ENCODE data around the gene NUCB1. TPM values are rescaled to one million over a fixed set of nuclear protein-coding genes. Genes with fewer than 3 reads are reported as not detected.
"Not testable (repeated sequence)": the region's sequence is repeated elsewhere in the genome, so short reads cannot be mapped to it uniquely, and the experiment has no call there.

Gene NUCB1
- total RNA-seq, 4 donors from 2014 or later: 267 to 424 (median 371) TPM

- no peak overlapping the region for H3K4me3 ChIP-seq (replicated peaks in 1 of 3)
- no peaks in the 10 kb centered on the region for H3K27me3 ChIP-seq
- intact Hi-C loops (cut with DNase I): no loop called here
- H3K4me1 ChIP-seq: peaks cover 34 to 50% of the 10 kb centered on the region in 2 donors
- no peak overlapping the region for H3K27ac ChIP-seq
- no peaks in the 10 kb centered on the region for H3K9me3 ChIP-seq
- peaks cover 8 to 15% of the 10 kb centered on the region in 2 donors for H3K36me3 ChIP-seq
- no peak for DNase-seq
- 90 to 94% methylated on average over 9 of the region's 9 CpGs for WGBS, 2 donors
- no peak for TF ChIP-seq POLR2A (IDR thresholded peaks at IDR 0.05)
- TF ChIP-seq, protein P1, sequence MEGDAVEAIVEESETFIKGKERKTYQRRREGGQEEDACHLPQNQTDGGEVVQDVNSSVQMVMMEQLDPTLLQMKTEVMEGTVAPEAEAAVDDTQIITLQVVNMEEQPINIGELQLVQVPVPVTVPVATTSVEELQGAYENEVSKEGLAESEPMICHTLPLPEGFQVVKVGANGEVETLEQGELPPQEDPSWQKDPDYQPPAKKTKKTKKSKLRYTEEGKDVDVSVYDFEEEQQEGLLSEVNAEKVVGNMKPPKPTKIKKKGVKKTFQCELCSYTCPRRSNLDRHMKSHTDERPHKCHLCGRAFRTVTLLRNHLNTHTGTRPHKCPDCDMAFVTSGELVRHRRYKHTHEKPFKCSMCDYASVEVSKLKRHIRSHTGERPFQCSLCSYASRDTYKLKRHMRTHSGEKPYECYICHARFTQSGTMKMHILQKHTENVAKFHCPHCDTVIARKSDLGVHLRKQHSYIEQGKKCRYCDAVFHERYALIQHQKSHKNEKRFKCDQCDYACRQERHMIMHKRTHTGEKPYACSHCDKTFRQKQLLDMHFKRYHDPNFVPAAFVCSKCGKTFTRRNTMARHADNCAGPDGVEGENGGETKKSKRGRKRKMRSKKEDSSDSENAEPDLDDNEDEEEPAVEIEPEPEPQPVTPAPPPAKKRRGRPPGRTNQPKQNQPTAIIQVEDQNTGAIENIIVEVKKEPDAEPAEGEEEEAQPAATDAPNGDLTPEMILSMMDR (IDR thresholded peaks at IDR 0.05): no peak
Measured at GRCh38 chr19:48870048-48870447, 30.1 kb upstream of the NUCB1 start.

DNA sequence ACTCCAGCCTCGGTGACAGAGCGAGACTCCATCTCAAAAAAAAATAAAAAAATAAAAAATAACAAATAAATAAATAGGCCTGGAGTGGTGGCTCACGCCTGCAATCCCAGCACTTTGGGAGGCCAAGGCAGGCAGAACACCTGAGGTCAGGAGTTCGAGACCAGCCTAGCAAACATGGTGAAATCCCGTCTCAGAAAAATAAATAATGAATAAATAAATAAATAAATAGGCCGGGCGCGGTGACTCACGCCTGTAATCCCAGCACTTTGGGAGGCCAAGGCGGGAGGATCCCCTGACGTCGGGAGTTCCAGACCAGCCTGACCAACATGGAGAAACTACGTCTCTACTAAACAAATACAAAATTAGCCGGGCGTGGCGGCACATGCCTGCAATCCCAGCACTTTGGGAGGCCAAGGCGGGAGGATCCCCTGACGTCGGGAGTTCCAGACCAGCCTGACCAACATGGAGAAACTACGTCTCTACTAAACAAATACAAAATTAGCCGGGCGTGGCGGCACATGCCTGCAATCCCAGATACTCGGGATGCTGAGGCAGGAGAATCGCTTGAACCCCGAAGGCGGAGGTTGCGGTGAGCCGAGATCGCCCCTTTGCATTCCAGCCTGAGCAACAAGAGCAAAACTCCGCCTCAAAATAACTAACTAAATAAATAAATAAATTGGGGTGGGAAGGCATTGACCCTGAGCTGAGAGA, 28.5 kb upstream of the NUCB1 start:
- H3K27me3 ChIP-seq; H3K9me3 ChIP-seq; H3K4me3 ChIP-seq (replicated peaks in 1 of 3); intact Hi-C loops (cut with DNase I); DNase-seq: not testable (repeated sequence)
- Histone ChIP-seq H3K27ac (peak overlapping the region; percentile 58 to 100 (median 100)), H3K4me1 (peaks cover 39 to 59% of the 10 kb centered on the region in 2 donors), H3K36me3 (peaks cover 17 to 26% of the 10 kb centered on the region in 2 donors)
- 76 to 82% methylated on average over 31 of the region's 31 CpGs for WGBS, 2 donors

GRCh38 chr19:48872182-48872883, 27.8 kb upstream of the NUCB1 start, which contains the start of gene PPP1R15A:
Gene PPP1R15A, plus strand, starts transcription at chr19:48872421. Its CDS starts 813 bp downstream, at chr19:48873234.
- H3K27me3 ChIP-seq: no peaks in the 10 kb centered on the region
- peaks cover 17 to 26% of the 10 kb centered on the region in 2 donors for H3K36me3 ChIP-seq
- H3K4me3 ChIP-seq (replicated peaks in 1 of 3): peak within 1 kb of the TSS; percentile 56 to 100 (median 73)
- intact Hi-C loops (cut with DNase I): no loop called here
- H3K4me1 ChIP-seq: peaks cover 36 to 58% of the 10 kb centered on the region in 2 donors
- WGBS, 2 donors: 0% methylated on average over 16 to 43 of the region's 53 CpGs
- peak; percentile 98 for DNase-seq
- TF ChIP-seq, protein P1 (IDR thresholded peaks at IDR 0.05): peak in 3 of 6 experiments; percentile 3 to 48 (median 24)
- TF ChIP-seq POLR2A (IDR thresholded peaks at IDR 0.05): peak; percentile 98 to 99
- no peaks in the 10 kb centered on the region for H3K9me3 ChIP-seq
- peak within 1 kb of the TSS; percentile 96 to 100 (median 100) for H3K27ac ChIP-seq

- no peaks in the 10 kb centered on the region for H3K9me3 ChIP-seq
- H3K4me1 ChIP-seq: peaks cover 32 to 52% of the 10 kb centered on the region in 2 donors
- DNase-seq: peak; percentile 89 to 91
- H3K36me3 ChIP-seq: peaks cover 17 to 26% of the 10 kb centered on the region in 2 donors
- H3K27ac ChIP-seq: peak overlapping the region; percentile 96 to 100 (median 100)
- H3K4me3 ChIP-seq (replicated peaks in 1 of 3): peak overlapping the region; percentile 56 to 100 (median 73)
- TF ChIP-seq, protein P1 (IDR thresholded peaks at IDR 0.05): no peak
- TF ChIP-seq POLR2A (IDR thresholded peaks at IDR 0.05): no peak
- 4 to 7% methylated on average over 13 to 14 of the region's 14 CpGs for WGBS, 2 donors
- no peaks in the 10 kb centered on the region for H3K27me3 ChIP-seq
- intact Hi-C loops (cut with DNase I): no loop called here
Measured at GRCh38 chr19:48872884-48873475, 27.1 kb upstream of the NUCB1 start.

DNA sequence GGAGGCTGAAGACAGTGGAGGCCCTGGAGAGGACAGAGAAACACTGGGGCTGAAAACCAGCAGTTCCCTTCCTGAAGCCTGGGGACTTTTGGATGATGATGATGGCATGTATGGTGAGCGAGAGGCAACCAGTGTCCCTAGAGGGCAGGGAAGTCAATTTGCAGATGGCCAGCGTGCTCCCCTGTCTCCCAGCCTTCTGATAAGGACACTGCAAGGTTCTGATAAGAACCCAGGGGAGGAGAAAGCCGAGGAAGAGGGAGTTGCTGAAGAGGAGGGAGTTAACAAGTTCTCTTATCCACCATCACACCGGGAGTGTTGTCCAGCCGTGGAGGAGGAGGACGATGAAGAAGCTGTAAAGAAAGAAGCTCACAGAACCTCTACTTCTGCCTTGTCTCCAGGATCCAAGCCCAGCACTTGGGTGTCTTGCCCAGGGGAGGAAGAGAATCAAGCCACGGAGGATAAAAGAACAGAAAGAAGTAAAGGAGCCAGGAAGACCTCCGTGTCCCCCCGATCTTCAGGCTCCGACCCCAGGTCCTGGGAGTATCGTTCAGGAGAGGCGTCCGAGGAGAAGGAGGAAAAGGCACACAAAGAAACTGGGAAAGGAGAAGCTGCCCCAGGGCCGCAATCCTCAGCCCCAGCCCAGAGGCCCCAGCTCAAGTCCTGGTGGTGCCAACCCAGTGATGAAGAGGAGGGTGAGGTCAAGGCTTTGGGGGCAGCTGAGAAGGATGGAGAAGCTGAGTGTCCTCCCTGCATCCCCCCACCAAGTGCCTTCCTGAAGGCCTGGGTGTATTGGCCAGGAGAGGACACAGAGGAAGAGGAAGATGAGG, 26.4 kb upstream of the NUCB1 start:
- no peak for DNase-seq
- H3K4me3 ChIP-seq (replicated peaks in 1 of 3): peak overlapping the region in 2 of 3 donors; percentile 56 to 100
- peak overlapping the region; percentile 96 to 100 (median 100) for H3K27ac ChIP-seq
- WGBS, 2 donors: 62 to 70% methylated on average over 14 of the region's 14 CpGs
- TF ChIP-seq, protein P1 (IDR thresholded peaks at IDR 0.05): no peak
- TF ChIP-seq POLR2A (IDR thresholded peaks at IDR 0.05): no peak
- peaks cover 32 to 45% of the 10 kb centered on the region in 2 donors for H3K4me1 ChIP-seq
- H3K36me3 ChIP-seq: peaks cover 17 to 26% of the 10 kb centered on the region in 2 donors
- H3K9me3 ChIP-seq: no peaks in the 10 kb centered on the region
- H3K27me3 ChIP-seq: no peaks in the 10 kb centered on the region
- intact Hi-C loops (cut with DNase I): no loop called here

Data from thyroid gland (tissue), 4 donors.